HepG2 (cell line): ENCODE results near the gene AGPAT2. TPM values are rescaled to one million over a fixed set of nuclear protein-coding genes. Genes with fewer than 3 reads are reported as not detected.

Source experiments
- ATM ChIP-seq: fragments of 450-650 bp; IDR thresholded peaks from 2 replicates; pipeline ENCODE4 v1.7.1; 2017; ENCODE audit warnings: mild to moderate bottlenecking, borderline replicate concordance
- EED ChIP-seq: sonication (generic); formaldehyde crosslinking; IDR thresholded peaks from 2 replicates; pipeline ENCODE4 v1.5.0; 2020; ENCODE audit warnings: mild to moderate bottlenecking, missing genetic modification reagents
- ERF ChIP-seq: IDR thresholded peaks from 2 replicates; pipeline ENCODE4 v1.6.1; 2018; ENCODE audit warnings: missing biosample characterization, missing genetic modification reagents
- HMGXB4 ChIP-seq, 2 experiments: sonication (generic) in 1 of 2; formaldehyde crosslinking in 1 of 2; IDR thresholded peaks; 2 replicates each; pipeline versions ENCODE4 v1.4.0 to v1.6.1; 2018 to 2020; ENCODE audit warnings: missing genetic modification reagents in 2 of 2, borderline replicate concordance in 1 of 2, low read depth in 1 of 2, mild to moderate bottlenecking in 1 of 2, missing biosample characterization in 1 of 2
- HNRNPL ChIP-seq: fragments of 200-400 bp; formaldehyde crosslinking; IDR thresholded peaks from 2 replicates; pipeline ENCODE4 v1.6.1; 2017; ENCODE audit warnings: mild to moderate bottlenecking, low read depth, low read length
- MATR3 ChIP-seq: sonication (generic); formaldehyde crosslinking; IDR thresholded peaks from 2 replicates; pipeline ENCODE4 v1.4.0; 2020; ENCODE audit warnings: missing genetic modification reagents
- NBN ChIP-seq: fragments of 450-650 bp; conservative IDR thresholded peaks from 2 replicates; pipeline ENCODE4 v1.6.1; 2017
- RFX5 ChIP-seq: IDR thresholded peaks from 2 replicates; pipeline ENCODE4 v1.6.1; 2011; ENCODE audit warnings: low read depth, low read length, improper control_type of control experiment
- SETDB1 ChIP-seq: sonication (generic); formaldehyde crosslinking; IDR thresholded peaks from 2 replicates; pipeline ENCODE4 v1.5.1; 2020; ENCODE audit warnings: missing genetic modification reagents, mild to moderate bottlenecking, borderline replicate concordance
- SIX1 ChIP-seq: sonication (generic); formaldehyde crosslinking; IDR thresholded peaks from 2 replicates; pipeline ENCODE4 v1.4.0; 2020; ENCODE audit warnings: missing genetic modification reagents, borderline replicate concordance
- SP140L ChIP-seq: sonication (generic); formaldehyde crosslinking; IDR thresholded peaks from 2 replicates; pipeline ENCODE4 v1.4.0; 2020; ENCODE audit warnings: missing genetic modification reagents, borderline replicate concordance
- TEAD2 ChIP-seq: sonication (generic); formaldehyde crosslinking; IDR thresholded peaks from 2 replicates; pipeline ENCODE4 v1.9.0; 2021; ENCODE audit warnings: missing genetic modification reagents
- ZBTB40 ChIP-seq, 2 experiments: fragments of 450-650 bp in 1 of 2; sonication (generic) in 1 of 2; formaldehyde crosslinking in 1 of 2; IDR thresholded peaks; 2 replicates each; pipeline versions ENCODE4 v1.6.1 to v1.8.0; 2016 to 2022; ENCODE audit warnings: antibody characterized with exemption in 1 of 2, mild to moderate bottlenecking in 1 of 2, missing genetic modification reagents in 1 of 2
- ZBTB8A ChIP-seq: sonication (generic); formaldehyde crosslinking; IDR thresholded peaks from 2 replicates; pipeline ENCODE4 v1.4.0; 2020; ENCODE audit warnings: mild to moderate bottlenecking, low read depth, missing genetic modification reagents, borderline replicate concordance
- ZNF253 ChIP-seq: sonication (generic); formaldehyde crosslinking; IDR thresholded peaks from 2 replicates; pipeline ENCODE4 v1.8.0; 2022; ENCODE audit warnings: mild to moderate bottlenecking, missing genetic modification reagents, borderline replicate concordance
- ZNF614 ChIP-seq: IDR thresholded peaks from 2 replicates; pipeline ENCODE4 v1.6.1; 2018; ENCODE audit warnings: missing biosample characterization, missing genetic modification reagents, inconsistent platforms, borderline replicate concordance
- ZNF800 ChIP-seq: sonication (generic); formaldehyde crosslinking; IDR thresholded peaks from 2 replicates; pipeline ENCODE4 v1.4.0; 2020; ENCODE audit warnings: missing genetic modification reagents
- polyA plus RNA-seq, 8 experiments: library from polyadenylated mRNA; depleted of rRNA in 3 of 8; stranded (reverse) in 7 of 8; unstranded in 1 of 8; fragments of >200 nt; fragmentation: Illumina TruSeq in 4 of 8; extraction: Trizol in 4 of 8; gene quantifications; 2 replicates each; pipeline versions ENCODE4 v1.2.1 to v1.2.3, GENCODE V29; 2011 to 2016; ENCODE audit warnings: low read depth in 4 of 8, missing spikeins in 1 of 8, mixed read lengths in 1 of 8; ENCODE audit not compliant: insufficient read depth in 1 of 8
- total RNA-seq, 5 experiments: library from RNA; depleted of rRNA; stranded (reverse); fragments of >200 nt; fragmentation: Illumina TruSeq; extraction: Trizol; gene quantifications; 2 replicates each; pipeline ENCODE4 v1.2.3, GENCODE V29; 2016; ENCODE audit warnings: low read depth in 1 of 5

The AGPAT2 gene
- total and polyA plus RNA-seq, 2 of the 13 experiments (the other 11 are each of a cell fraction or from before 2014, with no cell fraction given) = 3.9 to 25.8 TPM

- TF ChIP-seq ZBTB40 (IDR thresholded peaks at IDR 0.05) = no peak
- no peak; the same call in 1 of the 2 replicates for TF ChIP-seq ZBTB40 (CRISPR knock-in tag; IDR thresholded peaks at IDR 0.05)
- TF ChIP-seq ZNF614 (CRISPR knock-in tag) = no peak
- TF ChIP-seq HNRNPL = peak; percentile 53
- no peak for TF ChIP-seq MATR3
- TF ChIP-seq ZNF800 (CRISPR knock-in tag) = no peak
- no peak for TF ChIP-seq ATM
- no peak for TF ChIP-seq EED (CRISPR knock-in tag)
- peak in 1 of 2 experiments; percentile 19; a peak in 1 of 4 replicates for TF ChIP-seq HMGXB4 (CRISPR knock-in tag; IDR thresholded peaks at IDR 0.05; ENCODE audit: borderline replicate concordance in 1 of 2, low read depth in 1 of 2)
- no peak for TF ChIP-seq SP140L (CRISPR knock-in tag)
- no peak for TF ChIP-seq NBN
- no peak for TF ChIP-seq ERF
- TF ChIP-seq RFX5 = no peak
- no peak for TF ChIP-seq ZBTB8A (CRISPR knock-in tag)
- no peak for TF ChIP-seq ZNF253 (CRISPR knock-in tag)
- no peak for TF ChIP-seq SETDB1 (CRISPR knock-in tag)
- TF ChIP-seq SIX1 (CRISPR knock-in tag) = no peak
- no peak for TF ChIP-seq TEAD2
Measured at GRCh38 chr9:136694163-136694871, 7.1 kb upstream of the AGPAT2 start (continued).
